ENCODE results near the gene ZDHHC5.

ZDHHC5 gene

GRCh38 chr11:57663975-57664374, 3.9 kb upstream of the ZDHHC5 start:
- TF ChIP-seq, protein P1, sequence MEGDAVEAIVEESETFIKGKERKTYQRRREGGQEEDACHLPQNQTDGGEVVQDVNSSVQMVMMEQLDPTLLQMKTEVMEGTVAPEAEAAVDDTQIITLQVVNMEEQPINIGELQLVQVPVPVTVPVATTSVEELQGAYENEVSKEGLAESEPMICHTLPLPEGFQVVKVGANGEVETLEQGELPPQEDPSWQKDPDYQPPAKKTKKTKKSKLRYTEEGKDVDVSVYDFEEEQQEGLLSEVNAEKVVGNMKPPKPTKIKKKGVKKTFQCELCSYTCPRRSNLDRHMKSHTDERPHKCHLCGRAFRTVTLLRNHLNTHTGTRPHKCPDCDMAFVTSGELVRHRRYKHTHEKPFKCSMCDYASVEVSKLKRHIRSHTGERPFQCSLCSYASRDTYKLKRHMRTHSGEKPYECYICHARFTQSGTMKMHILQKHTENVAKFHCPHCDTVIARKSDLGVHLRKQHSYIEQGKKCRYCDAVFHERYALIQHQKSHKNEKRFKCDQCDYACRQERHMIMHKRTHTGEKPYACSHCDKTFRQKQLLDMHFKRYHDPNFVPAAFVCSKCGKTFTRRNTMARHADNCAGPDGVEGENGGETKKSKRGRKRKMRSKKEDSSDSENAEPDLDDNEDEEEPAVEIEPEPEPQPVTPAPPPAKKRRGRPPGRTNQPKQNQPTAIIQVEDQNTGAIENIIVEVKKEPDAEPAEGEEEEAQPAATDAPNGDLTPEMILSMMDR (IDR thresholded peaks at IDR 0.05; ENCODE audit: poor library complexity, severe bottlenecking) = no peak
- no peak for DNase-seq (ENCODE audit: low spot score)
- Histone ChIP-seq H3K9me3 (ENCODE audit: severe bottlenecking) (no peaks in the 10 kb centered on the region), H3K27me3 (ENCODE audit: insufficient read depth, poor library complexity, severe bottlenecking) (no peaks in the 10 kb centered on the region), H3K4me1 (ENCODE audit: insufficient read depth, poor library complexity, severe bottlenecking) (peaks cover 4% of the 10 kb centered on the region), H3K4me3 (ENCODE audit: severe bottlenecking) (no peak overlapping the region), H3K27ac (ENCODE audit: poor library complexity, severe bottlenecking) (no peak overlapping the region), H3K36me3 (ENCODE audit: low read depth) (peaks cover 37% of the 10 kb centered on the region)
- ATAC-seq (ENCODE audit: low read depth) = no peak

DNA sequence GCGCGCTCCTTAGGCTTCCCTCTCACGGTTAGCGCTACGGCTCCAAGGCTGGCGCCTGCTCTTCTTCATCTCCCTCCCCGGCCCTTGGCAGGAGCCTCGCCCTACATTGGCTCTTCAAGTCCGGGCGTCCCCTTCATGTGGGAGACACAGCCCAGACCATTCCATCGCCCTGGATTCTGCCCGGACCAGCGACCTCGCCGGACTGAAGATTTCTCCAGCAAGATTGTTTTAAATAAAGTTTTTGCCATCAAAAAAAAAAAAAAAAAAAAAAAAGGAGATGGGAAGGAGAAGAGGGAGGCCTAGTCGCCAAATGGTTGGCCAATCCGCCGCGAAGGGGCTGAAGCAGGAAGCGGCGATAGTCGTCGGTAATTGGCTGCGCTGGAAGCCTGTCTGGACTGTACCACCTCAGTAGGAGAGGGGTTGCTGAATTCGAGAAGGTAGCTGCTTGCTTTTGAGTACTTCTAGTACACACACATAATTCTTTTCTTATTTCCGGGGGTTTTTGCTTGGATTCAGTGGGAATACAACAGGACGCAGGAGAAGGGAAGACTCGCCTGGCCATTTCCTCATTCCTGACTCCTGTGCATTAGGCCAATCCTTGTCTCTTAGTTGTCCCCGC, 688 bp upstream of the ZDHHC5 start:
- peak; percentile 98 for DNase-seq (ENCODE audit: low spot score)
- H3K27ac ChIP-seq (ENCODE audit: poor library complexity, severe bottlenecking) = peak overlapping the region; percentile 90
- no peaks in the 10 kb centered on the region for H3K27me3 ChIP-seq (ENCODE audit: insufficient read depth, poor library complexity, severe bottlenecking)
- TF ChIP-seq, protein P1 (IDR thresholded peaks at IDR 0.05; ENCODE audit: poor library complexity, severe bottlenecking) = no peak
- H3K9me3 ChIP-seq (ENCODE audit: severe bottlenecking) = no peaks in the 10 kb centered on the region
- H3K4me1 ChIP-seq (ENCODE audit: insufficient read depth, poor library complexity, severe bottlenecking) = peaks cover 16% of the 10 kb centered on the region
- peak; percentile 63 for ATAC-seq (ENCODE audit: low read depth)
- H3K4me3 ChIP-seq (ENCODE audit: severe bottlenecking) = peak overlapping the region; percentile 83
- peaks cover 18% of the 10 kb centered on the region for H3K36me3 ChIP-seq (ENCODE audit: low read depth)

GRCh38 chr11:57668434-57668782, 494 bp downstream of the ZDHHC5 start:
- TF ChIP-seq, protein P1 (IDR thresholded peaks at IDR 0.05; ENCODE audit: poor library complexity, severe bottlenecking) = no peak
- DNase-seq (ENCODE audit: low spot score) (no peak), ATAC-seq (ENCODE audit: low read depth) (peak; percentile 10; the same call in 1 of the 3 replicates)
- Histone ChIP-seq H3K4me1 (ENCODE audit: insufficient read depth, poor library complexity, severe bottlenecking) (peaks cover 16% of the 10 kb centered on the region), H3K4me3 (ENCODE audit: severe bottlenecking) (peak overlapping the region; percentile 83), H3K9me3 (ENCODE audit: severe bottlenecking) (no peaks in the 10 kb centered on the region), H3K27me3 (ENCODE audit: insufficient read depth, poor library complexity, severe bottlenecking) (no peaks in the 10 kb centered on the region), H3K36me3 (ENCODE audit: low read depth) (peaks cover 26% of the 10 kb centered on the region), H3K27ac (ENCODE audit: poor library complexity, severe bottlenecking) (peak overlapping the region; percentile 90)

DNA sequence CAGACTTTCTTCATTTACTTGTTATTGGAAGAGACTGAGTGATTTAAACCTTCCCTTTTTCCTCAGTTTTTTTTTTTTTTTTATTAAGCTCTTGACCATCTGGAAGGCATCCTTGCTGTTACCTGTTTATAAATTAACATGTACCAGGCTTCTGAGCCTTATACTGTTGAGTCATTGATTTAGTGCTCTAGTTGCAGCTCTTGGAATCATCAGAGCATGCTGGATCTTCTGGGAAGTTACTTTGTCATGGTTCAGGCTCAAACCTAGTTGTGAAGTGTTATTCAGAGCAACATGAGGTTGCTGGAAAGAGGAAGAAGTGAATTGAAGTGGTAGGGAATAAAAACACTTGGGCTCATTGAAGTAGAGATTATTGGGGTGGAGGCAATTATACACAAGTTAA, 6.3 kb downstream of the ZDHHC5 start:
- no peak overlapping the region for H3K27ac ChIP-seq (ENCODE audit: poor library complexity, severe bottlenecking)
- no peaks in the 10 kb centered on the region for H3K27me3 ChIP-seq (ENCODE audit: insufficient read depth, poor library complexity, severe bottlenecking)
- TF ChIP-seq, protein P1 (IDR thresholded peaks at IDR 0.05; ENCODE audit: poor library complexity, severe bottlenecking) = no peak
- H3K4me1 ChIP-seq (ENCODE audit: insufficient read depth, poor library complexity, severe bottlenecking) = peaks cover 13% of the 10 kb centered on the region
- ATAC-seq (ENCODE audit: low read depth) (no peak), DNase-seq (ENCODE audit: low spot score) (no peak)
- no peak overlapping the region for H3K4me3 ChIP-seq (ENCODE audit: severe bottlenecking)
- peaks cover 63% of the 10 kb centered on the region for H3K36me3 ChIP-seq (ENCODE audit: low read depth)
- no peaks in the 10 kb centered on the region for H3K9me3 ChIP-seq (ENCODE audit: severe bottlenecking)

GRCh38 chr11:57675176-57675941, 7.4 kb downstream of the ZDHHC5 start:
- H3K4me3 ChIP-seq (ENCODE audit: severe bottlenecking) = no peak overlapping the region
- DNase-seq (ENCODE audit: low spot score) = no peak
- peaks cover 16% of the 10 kb centered on the region for H3K4me1 ChIP-seq (ENCODE audit: insufficient read depth, poor library complexity, severe bottlenecking)
- no peaks in the 10 kb centered on the region for H3K9me3 ChIP-seq (ENCODE audit: severe bottlenecking)
- ATAC-seq (ENCODE audit: low read depth) = no peak
- TF ChIP-seq, protein P1 (IDR thresholded peaks at IDR 0.05; ENCODE audit: poor library complexity, severe bottlenecking) = no peak
- peaks cover 63% of the 10 kb centered on the region for H3K36me3 ChIP-seq (ENCODE audit: low read depth)
- H3K27ac ChIP-seq (ENCODE audit: poor library complexity, severe bottlenecking) = no peak overlapping the region
- H3K27me3 ChIP-seq (ENCODE audit: insufficient read depth, poor library complexity, severe bottlenecking) = no peaks in the 10 kb centered on the region
